HEK293 (cell line): Measurements from ENCODE around the gene POU2AF3.

ENCODE experiments used
- CTCF ChIA-PET: fragments of 350-600 bp; formaldehyde crosslinking; extraction: SDS; loops from one replicate; lab custom pipeline; 2021; ENCODE audit warnings: antibody characterized with exemption; lab: Yijun Ruan, JAX
- POLR2A ChIA-PET: fragments of 300-600 bp; formaldehyde crosslinking; extraction: SDS; loops from one replicate; lab custom pipeline; 2020; ENCODE audit warnings: antibody characterized with exemption, inconsistent platforms; lab: Yijun Ruan, JAX
- H3K27ac ChIP-seq: fragments of 200-500 bp; sonication (Bioruptor generic); 2 replicates; pipeline ENCODE4 v1.5.1; 2014; ENCODE audit warnings: low read depth, low read length, control low read depth, inconsistent platforms; ENCODE audit errors: extremely low read depth
- H3K36me3 ChIP-seq, 2 experiments: fragments of 200-500 bp in 1 of 2; sonication (Bioruptor generic) in 1 of 2; 1 replicate in 1 of 2; 2 replicates in 1 of 2; pipeline ENCODE4 v1.5.1; 2014 to 2017; ENCODE audit warnings: inconsistent platforms in 2 of 2, low read length in 2 of 2; ENCODE audit not compliant: control insufficient read depth in 2 of 2, insufficient read depth in 1 of 2
- H3K4me1 ChIP-seq: fragments of 200-500 bp; sonication (Bioruptor generic); 2 replicates; pipeline ENCODE4 v1.5.1; 2014; ENCODE audit warnings: mild to moderate bottlenecking, low read length, inconsistent platforms; ENCODE audit not compliant: control insufficient read depth, insufficient read depth
- H3K4me3 ChIP-seq: 2 replicates; pipeline ENCODE4 v1.5.1; 2011; ENCODE audit warnings: low read depth, mild to moderate bottlenecking, control low read depth, low read length, moderate library complexity
- H3K9me3 ChIP-seq: fragments of 200-500 bp; sonication (Bioruptor generic); 2 replicates; pipeline ENCODE4 v1.5.1; 2014; ENCODE audit warnings: low read depth, low read length, inconsistent platforms; ENCODE audit not compliant: control insufficient read depth, insufficient read depth
- BCL11B ChIP-seq: fragments of 450-650 bp; formaldehyde crosslinking; IDR thresholded peaks from 2 replicates; pipeline ENCODE4 v1.5.1; 2016; ENCODE audit warnings: low read depth, missing biosample characterization, missing genetic modification characterization
- OVOL3 ChIP-seq: fragments of 450-650 bp; formaldehyde crosslinking; IDR thresholded peaks from 2 replicates; pipeline ENCODE4 v1.5.1; 2016; ENCODE audit warnings: missing biosample characterization, missing genetic modification characterization
- ZFP41 ChIP-seq: fragments of 450-650 bp; formaldehyde crosslinking; IDR thresholded peaks from 2 replicates; pipeline ENCODE4 v1.5.1; 2016; ENCODE audit warnings: missing biosample characterization, missing genetic modification characterization, borderline replicate concordance
- ZNF2 ChIP-seq: fragments of 450-650 bp; formaldehyde crosslinking; IDR thresholded peaks from 2 replicates; pipeline ENCODE4 v1.5.1; 2016; ENCODE audit warnings: missing biosample characterization, missing genetic modification characterization
- ZNF223 ChIP-seq: fragments of 450-650 bp; formaldehyde crosslinking; IDR thresholded peaks from 2 replicates; pipeline ENCODE4 v1.5.1; 2016; ENCODE audit warnings: missing biosample characterization, missing genetic modification characterization
- ZNF37A ChIP-seq: fragments of 450-650 bp; IDR thresholded peaks from 2 replicates; pipeline ENCODE4 v1.5.1; 2018; ENCODE audit warnings: missing biosample characterization, missing genetic modification characterization
- ZNF501 ChIP-seq: fragments of 450-650 bp; formaldehyde crosslinking; IDR thresholded peaks from 2 replicates; pipeline ENCODE4 v1.5.1; 2016; ENCODE audit warnings: missing biosample characterization, missing genetic modification characterization
- ZNF521 ChIP-seq: fragments of 450-650 bp; formaldehyde crosslinking; IDR thresholded peaks from 2 replicates; pipeline ENCODE4 v1.5.1; 2017; ENCODE audit warnings: missing biosample characterization, mild to moderate bottlenecking, missing genetic modification characterization
- ZNF600 ChIP-seq: fragments of 450-650 bp; formaldehyde crosslinking; IDR thresholded peaks from 2 replicates; pipeline ENCODE4 v1.5.1; 2016; ENCODE audit warnings: missing biosample characterization, missing genetic modification characterization
- ZNF623 ChIP-seq: fragments of 450-650 bp; formaldehyde crosslinking; IDR thresholded peaks from 2 replicates; pipeline ENCODE4 v1.5.1; 2016; ENCODE audit warnings: missing biosample characterization, missing genetic modification characterization
- ZNF76 ChIP-seq: fragments of 450-650 bp; formaldehyde crosslinking; IDR thresholded peaks from 2 replicates; pipeline ENCODE4; 2016; ENCODE audit warnings: low read depth, missing biosample characterization, missing genetic modification characterization, borderline replicate concordance
- TF ChIP-seq, protein P1 (sequence below): IDR thresholded peaks from 2 replicates; pipeline ENCODE4 v1.6.1; 2011; ENCODE audit warnings: mild to moderate bottlenecking, low read depth, low read length, borderline replicate concordance
- TF ChIP-seq, protein P2 (sequence below): fragments of 450-650 bp; formaldehyde crosslinking; IDR thresholded peaks from 2 replicates; pipeline ENCODE4 v1.5.1; 2016; ENCODE audit warnings: missing biosample characterization, missing genetic modification characterization
- TF ChIP-seq, protein P3 (sequence below): fragments of 450-650 bp; formaldehyde crosslinking; IDR thresholded peaks from 2 replicates; pipeline ENCODE4 v1.5.1; 2016; ENCODE audit warnings: missing biosample characterization, missing genetic modification characterization, borderline replicate concordance
- TF ChIP-seq, protein P4 (sequence below): fragments of 450-650 bp; formaldehyde crosslinking; IDR thresholded peaks from 2 replicates; pipeline ENCODE4 v1.5.1; 2017; ENCODE audit warnings: missing biosample characterization, missing genetic modification characterization
- TF ChIP-seq, protein P5 (sequence below): fragments of 450-650 bp; formaldehyde crosslinking; IDR thresholded peaks from 2 replicates; pipeline ENCODE4 v1.5.1; 2016; ENCODE audit warnings: missing biosample characterization, missing genetic modification characterization, borderline replicate concordance

The POU2AF3 gene

DNA sequence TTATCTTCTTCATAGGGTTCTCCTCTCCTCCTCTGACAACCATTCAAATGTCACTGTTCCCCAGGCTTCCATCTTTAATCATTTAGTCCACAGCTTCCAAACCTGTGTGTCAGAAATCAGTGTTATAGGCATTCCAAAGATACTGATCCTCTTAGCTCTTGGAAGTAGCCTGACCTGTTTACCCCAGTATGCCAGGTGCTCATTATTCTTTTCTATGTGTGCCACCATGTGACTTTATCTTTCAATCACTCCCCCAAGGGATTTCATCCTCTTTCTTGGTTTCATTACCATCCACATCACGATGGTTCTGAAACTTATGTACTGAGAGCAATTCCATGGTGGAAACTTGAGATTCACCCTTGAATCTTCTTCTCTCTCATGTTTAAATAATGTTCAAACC lies 45.2 kb upstream of the POU2AF3 start:
- CTCF ChIA-PET: interaction anchor here (0.5 kb wide), 1 partner anchor 10 kb away, joined by 3 read pairs; no protein-coding TSS in a partner anchor

DNA sequence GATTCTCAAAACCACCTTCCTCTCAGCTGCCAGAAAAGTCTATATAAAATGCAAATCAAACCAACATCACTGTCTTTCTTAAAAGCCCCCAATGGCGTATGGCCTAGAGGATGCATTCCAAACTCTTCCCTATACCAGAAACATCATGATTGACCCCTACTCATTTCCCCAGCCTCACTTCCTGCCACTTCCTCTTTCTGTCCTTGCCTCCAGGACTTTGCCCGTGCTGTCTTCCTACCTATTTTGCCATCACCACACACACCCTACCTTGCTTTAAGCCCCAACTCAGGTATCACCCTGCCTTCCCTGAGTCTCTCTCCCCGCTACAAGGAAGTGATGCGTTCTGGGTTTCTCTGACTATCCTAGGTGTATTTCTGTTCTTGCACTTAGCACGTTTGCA lies 44.7 kb upstream of the POU2AF3 start:
- Histone ChIP-seq H3K4me3 (no peak overlapping the region), H3K27ac (no peak overlapping the region), H3K4me1 (no peaks in the 10 kb centered on the region), H3K9me3 (no peaks in the 10 kb centered on the region), H3K36me3 (no peaks in the 10 kb centered on the region)
- TF ChIP-seq, protein P1, sequence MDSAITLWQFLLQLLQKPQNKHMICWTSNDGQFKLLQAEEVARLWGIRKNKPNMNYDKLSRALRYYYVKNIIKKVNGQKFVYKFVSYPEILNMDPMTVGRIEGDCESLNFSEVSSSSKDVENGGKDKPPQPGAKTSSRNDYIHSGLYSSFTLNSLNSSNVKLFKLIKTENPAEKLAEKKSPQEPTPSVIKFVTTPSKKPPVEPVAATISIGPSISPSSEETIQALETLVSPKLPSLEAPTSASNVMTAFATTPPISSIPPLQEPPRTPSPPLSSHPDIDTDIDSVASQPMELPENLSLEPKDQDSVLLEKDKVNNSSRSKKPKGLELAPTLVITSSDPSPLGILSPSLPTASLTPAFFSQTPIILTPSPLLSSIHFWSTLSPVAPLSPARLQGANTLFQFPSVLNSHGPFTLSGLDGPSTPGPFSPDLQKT: no peak
- no peak for TF ChIP-seq OVOL3 (tag by site-specific recombination)
- ChIA-PET POLR2A (no interaction called here), CTCF (no interaction called here)

More for the DNA sequence above, 45.2 kb upstream of the POU2AF3 start:
- no peaks in the 10 kb centered on the region for H3K36me3 ChIP-seq
- TF ChIP-seq ZNF521 (tag by site-specific recombination): no peak
- TF ChIP-seq ZNF501: no peak
- TF ChIP-seq ZNF2 (tag by site-specific recombination): no peak
- TF ChIP-seq ZNF37A (tag by site-specific recombination): no peak
- TF ChIP-seq BCL11B (tag by site-specific recombination): no peak
- TF ChIP-seq, all 188 proteins: peak for 0
- H3K4me1 ChIP-seq: no peaks in the 10 kb centered on the region
- H3K27ac ChIP-seq: no peak overlapping the region
- POLR2A ChIA-PET: no interaction called here
- no peak overlapping the region for H3K4me3 ChIP-seq
- no peaks in the 10 kb centered on the region for H3K9me3 ChIP-seq

DNA sequence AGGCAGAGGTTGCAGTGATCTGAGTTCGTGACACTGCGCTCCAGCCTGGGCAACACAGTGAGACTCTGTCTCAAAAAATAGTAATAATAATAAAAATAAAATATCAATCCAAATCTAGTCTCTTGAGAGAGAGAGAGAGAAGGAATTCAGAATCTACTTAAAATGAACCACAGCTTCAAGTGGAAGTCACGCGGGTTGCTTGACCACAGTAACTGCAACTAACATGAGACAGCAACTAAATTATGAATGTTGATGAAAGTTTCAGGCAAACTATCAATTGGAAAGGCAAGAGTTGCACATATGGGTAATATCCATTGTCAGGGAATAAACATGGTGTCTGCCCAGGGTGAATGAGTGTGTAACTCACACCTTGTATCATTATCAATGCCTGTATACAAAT lies 40.3 kb upstream of the POU2AF3 start:
- no peaks in the 10 kb centered on the region for H3K9me3 ChIP-seq
- no peak overlapping the region for H3K27ac ChIP-seq
- ChIA-PET CTCF (no interaction called here), POLR2A (no interaction called here)
- H3K4me3 ChIP-seq: no peak overlapping the region
- no peaks in the 10 kb centered on the region for H3K4me1 ChIP-seq
- no peaks in the 10 kb centered on the region for H3K36me3 ChIP-seq
- TF ChIP-seq, protein P2, sequence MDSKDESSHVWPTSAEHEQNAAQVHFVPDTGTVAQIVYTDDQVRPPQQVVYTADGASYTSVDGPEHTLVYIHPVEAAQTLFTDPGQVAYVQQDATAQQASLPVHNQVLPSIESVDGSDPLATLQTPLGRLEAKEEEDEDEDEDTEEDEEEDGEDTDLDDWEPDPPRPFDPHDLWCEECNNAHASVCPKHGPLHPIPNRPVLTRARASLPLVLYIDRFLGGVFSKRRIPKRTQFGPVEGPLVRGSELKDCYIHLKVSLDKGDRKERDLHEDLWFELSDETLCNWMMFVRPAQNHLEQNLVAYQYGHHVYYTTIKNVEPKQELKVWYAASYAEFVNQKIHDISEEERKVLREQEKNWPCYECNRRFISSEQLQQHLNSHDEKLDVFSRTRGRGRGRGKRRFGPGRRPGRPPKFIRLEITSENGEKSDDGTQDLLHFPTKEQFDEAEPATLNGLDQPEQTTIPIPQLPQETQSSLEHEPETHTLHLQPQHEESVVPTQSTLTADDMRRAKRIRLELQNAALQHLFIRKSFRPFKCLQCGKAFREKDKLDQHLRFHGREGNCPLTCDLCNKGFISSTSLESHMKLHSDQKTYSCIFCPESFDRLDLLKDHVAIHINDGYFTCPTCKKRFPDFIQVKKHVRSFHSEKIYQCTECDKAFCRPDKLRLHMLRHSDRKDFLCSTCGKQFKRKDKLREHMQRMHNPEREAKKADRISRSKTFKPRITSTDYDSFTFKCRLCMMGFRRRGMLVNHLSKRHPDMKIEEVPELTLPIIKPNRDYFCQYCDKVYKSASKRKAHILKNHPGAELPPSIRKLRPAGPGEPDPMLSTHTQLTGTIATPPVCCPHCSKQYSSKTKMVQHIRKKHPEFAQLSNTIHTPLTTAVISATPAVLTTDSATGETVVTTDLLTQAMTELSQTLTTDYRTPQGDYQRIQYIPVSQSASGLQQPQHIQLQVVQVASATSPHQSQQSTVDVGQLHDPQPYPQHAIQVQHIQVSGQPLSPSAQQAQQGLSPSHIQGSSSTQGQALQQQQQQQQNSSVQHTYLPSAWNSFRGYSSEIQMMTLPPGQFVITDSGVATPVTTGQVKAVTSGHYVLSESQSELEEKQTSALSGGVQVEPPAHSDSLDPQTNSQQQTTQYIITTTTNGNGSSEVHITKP (tag by site-specific recombination): no peak
- TF ChIP-seq ZNF623 (tag by site-specific recombination): no peak
- TF ChIP-seq, protein P3, sequence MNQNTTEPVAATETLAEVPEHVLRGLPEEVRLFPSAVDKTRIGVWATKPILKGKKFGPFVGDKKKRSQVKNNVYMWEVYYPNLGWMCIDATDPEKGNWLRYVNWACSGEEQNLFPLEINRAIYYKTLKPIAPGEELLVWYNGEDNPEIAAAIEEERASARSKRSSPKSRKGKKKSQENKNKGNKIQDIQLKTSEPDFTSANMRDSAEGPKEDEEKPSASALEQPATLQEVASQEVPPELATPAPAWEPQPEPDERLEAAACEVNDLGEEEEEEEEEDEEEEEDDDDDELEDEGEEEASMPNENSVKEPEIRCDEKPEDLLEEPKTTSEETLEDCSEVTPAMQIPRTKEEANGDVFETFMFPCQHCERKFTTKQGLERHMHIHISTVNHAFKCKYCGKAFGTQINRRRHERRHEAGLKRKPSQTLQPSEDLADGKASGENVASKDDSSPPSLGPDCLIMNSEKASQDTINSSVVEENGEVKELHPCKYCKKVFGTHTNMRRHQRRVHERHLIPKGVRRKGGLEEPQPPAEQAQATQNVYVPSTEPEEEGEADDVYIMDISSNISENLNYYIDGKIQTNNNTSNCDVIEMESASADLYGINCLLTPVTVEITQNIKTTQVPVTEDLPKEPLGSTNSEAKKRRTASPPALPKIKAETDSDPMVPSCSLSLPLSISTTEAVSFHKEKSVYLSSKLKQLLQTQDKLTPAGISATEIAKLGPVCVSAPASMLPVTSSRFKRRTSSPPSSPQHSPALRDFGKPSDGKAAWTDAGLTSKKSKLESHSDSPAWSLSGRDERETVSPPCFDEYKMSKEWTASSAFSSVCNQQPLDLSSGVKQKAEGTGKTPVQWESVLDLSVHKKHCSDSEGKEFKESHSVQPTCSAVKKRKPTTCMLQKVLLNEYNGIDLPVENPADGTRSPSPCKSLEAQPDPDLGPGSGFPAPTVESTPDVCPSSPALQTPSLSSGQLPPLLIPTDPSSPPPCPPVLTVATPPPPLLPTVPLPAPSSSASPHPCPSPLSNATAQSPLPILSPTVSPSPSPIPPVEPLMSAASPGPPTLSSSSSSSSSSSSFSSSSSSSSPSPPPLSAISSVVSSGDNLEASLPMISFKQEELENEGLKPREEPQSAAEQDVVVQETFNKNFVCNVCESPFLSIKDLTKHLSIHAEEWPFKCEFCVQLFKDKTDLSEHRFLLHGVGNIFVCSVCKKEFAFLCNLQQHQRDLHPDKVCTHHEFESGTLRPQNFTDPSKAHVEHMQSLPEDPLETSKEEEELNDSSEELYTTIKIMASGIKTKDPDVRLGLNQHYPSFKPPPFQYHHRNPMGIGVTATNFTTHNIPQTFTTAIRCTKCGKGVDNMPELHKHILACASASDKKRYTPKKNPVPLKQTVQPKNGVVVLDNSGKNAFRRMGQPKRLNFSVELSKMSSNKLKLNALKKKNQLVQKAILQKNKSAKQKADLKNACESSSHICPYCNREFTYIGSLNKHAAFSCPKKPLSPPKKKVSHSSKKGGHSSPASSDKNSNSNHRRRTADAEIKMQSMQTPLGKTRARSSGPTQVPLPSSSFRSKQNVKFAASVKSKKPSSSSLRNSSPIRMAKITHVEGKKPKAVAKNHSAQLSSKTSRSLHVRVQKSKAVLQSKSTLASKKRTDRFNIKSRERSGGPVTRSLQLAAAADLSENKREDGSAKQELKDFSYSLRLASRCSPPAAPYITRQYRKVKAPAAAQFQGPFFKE (tag by site-specific recombination): no peak
- no peak for TF ChIP-seq ZNF223 (tag by site-specific recombination)
- TF ChIP-seq, protein P4, sequence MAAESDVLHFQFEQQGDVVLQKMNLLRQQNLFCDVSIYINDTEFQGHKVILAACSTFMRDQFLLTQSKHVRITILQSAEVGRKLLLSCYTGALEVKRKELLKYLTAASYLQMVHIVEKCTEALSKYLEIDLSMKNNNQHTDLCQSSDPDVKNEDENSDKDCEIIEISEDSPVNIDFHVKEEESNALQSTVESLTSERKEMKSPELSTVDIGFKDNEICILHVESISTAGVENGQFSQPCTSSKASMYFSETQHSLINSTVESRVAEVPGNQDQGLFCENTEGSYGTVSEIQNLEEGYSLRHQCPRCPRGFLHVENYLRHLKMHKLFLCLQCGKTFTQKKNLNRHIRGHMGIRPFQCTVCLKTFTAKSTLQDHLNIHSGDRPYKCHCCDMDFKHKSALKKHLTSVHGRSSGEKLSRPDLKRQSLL: no peak
- TF ChIP-seq, protein P5, sequence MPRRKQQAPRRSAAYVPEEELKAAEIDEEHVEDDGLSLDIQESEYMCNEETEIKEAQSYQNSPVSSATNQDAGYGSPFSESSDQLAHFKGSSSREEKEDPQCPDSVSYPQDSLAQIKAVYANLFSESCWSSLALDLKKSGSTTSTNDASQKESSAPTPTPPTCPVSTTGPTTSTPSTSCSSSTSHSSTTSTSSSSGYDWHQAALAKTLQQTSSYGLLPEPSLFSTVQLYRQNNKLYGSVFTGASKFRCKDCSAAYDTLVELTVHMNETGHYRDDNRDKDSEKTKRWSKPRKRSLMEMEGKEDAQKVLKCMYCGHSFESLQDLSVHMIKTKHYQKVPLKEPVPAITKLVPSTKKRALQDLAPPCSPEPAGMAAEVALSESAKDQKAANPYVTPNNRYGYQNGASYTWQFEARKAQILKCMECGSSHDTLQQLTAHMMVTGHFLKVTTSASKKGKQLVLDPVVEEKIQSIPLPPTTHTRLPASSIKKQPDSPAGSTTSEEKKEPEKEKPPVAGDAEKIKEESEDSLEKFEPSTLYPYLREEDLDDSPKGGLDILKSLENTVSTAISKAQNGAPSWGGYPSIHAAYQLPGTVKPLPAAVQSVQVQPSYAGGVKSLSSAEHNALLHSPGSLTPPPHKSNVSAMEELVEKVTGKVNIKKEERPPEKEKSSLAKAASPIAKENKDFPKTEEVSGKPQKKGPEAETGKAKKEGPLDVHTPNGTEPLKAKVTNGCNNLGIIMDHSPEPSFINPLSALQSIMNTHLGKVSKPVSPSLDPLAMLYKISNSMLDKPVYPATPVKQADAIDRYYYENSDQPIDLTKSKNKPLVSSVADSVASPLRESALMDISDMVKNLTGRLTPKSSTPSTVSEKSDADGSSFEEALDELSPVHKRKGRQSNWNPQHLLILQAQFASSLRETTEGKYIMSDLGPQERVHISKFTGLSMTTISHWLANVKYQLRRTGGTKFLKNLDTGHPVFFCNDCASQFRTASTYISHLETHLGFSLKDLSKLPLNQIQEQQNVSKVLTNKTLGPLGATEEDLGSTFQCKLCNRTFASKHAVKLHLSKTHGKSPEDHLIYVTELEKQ (tag by site-specific recombination): no peak
- no peak for TF ChIP-seq ZNF600 (tag by site-specific recombination)
- TF ChIP-seq ZNF76 (tag by site-specific recombination): no peak
- TF ChIP-seq ZFP41 (tag by site-specific recombination): no peak
